Activated CD4-positive, CD25-positive, alpha-beta regulatory T cell treated with anti-CD3 and anti-CD28 coated beads, Interleukin-2, amount 50 U/mL, for 24 hours (primary cell): ENCODE data around the gene POGLUT3.
A peak's percentile ranks its signal among the peaks of the same experiment; 100 is the strongest.

ENCODE experiments used
- ATAC-seq, 2 donors: fragments of 150-1000 bp; cut with Tn5 transposase; one replicate each; pipeline ENCODE4 v1.10.0; 2021; ENCODE audit warnings: mild to moderate bottlenecking in 1 of 2, moderate library complexity in 1 of 2

Gene POGLUT3

DNA sequence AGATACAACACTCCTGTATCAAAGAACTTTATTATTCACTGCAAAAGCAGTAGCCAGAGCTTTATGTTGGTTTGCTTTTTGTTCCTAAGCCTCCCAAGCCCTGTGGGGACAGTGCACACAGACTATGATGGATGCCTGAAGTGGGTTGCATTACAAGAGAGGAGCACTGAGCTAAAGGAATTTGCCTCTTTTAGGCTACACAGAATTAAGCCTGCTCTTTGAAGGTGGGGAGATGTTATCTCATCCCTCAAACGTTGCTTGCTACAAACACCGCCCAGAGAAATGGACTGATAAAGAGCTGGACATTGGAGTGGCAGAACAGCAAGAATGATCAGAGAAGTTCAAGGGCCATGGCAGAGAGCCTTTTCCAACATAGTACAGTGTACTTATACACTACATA, 2.5 kb upstream of the POGLUT3 start:
- ATAC-seq = no peak

DNA sequence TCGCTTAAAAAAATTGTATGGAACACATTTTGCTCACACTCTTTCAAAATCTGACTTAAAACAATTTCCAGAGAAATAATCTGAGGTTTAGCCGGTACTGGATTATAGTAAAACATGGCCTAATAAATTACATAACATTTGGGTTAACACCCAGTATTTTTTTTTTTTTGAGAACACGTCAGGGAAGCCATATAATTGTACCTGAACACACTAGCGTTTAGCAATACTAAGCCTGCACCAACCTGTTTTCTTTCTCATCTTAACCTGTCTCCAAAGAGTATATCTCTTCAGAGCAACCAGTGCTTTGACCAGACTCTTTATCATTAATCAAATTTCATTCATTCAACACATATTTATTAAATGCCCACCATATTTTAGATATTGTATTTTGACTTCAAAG, 2.0 kb upstream of the POGLUT3 start:
- no peak for ATAC-seq

DNA sequence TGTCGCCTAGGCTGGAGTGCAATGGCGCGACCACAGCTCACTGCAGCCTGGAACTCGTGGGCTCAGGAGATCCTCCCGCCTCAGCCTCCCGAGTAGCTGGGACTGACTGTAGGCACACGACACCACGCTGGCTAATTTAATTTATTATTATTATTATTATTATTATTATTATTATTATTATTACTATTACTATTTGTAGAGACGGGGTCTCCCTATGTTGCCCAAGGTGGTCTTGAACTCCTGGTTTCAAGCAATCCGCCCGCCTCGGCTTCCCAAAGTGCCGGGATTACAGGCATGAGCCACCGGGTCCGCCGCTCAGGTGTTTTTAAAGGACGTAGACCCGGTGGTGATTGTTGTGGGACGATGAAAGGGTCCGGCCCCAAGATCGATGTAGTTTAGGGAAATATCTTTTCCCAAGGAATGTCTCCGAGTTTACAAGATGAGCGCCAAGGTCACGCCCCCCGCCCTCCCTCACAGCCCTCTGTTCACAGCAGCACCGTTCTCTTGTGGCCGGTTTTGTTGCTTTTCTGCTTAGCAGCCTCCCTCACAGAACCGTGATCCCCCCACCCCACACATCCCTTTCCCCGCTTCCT, 728 bp upstream of the POGLUT3 start:
- no peak for ATAC-seq

DNA sequence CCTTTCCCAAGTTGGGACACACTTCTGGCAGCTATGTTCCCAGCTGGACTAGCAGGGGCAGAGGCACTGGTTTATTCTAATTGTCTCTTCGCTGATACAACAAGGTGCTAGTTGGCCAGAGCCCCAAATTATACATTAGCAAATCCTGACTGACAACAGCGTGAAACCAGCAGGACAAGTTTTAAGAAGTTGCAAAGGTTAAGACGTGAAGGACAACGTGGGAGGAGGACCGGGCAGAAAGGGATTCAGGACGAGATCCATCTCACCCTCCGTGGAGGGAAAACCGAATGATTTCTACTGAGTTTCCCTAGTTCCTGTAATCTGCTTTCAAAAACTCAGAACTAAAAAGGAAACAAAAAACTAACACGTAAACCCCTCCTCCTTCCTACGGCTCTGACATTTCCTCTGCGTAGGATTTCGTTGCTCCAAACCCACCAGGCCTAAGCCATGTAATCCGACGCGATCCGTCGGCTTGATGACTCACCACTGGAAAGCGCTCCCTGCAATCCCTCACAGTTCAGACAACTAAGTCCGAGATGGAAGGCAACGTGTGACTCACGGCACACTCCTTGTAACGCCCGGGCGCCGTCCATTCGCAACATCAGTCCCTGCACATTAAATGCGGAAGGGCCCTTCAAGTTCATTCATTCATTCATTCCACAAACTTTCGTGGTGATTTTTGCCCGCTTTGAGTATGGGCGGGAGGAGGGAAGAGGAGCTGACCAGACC, 703 bp downstream of the POGLUT3 start:
- ATAC-seq = peak; percentile 78 to 85

DNA sequence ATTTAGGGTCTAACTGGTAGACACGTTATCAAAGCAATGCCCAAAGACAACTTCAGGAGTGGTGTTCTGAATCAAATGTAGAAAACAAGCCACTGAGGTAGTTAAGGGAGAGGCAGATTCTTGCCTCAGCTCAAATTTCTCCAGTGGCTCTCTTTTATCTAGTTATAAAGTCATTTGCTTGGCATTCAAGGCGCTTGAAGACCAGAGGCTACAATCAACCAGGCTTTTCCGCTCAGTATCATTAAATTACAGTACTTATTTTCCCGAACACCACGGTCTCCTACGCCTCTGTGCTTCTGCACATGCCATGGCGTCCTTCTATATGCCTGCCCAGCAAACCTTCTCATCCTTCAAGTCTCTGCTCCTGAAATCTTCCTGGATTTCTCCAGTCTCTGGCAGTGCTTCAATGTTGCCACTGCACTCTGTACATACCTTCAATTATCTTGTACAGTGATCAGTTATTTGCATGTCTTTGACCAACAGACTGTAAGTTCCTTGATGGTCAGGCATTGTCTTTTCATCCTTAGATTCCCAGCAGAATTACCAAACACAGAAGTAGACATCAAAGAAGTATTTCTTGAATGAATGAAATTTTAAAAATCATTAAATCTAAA, 1.4 kb downstream of the POGLUT3 start:
- ATAC-seq = no peak

DNA sequence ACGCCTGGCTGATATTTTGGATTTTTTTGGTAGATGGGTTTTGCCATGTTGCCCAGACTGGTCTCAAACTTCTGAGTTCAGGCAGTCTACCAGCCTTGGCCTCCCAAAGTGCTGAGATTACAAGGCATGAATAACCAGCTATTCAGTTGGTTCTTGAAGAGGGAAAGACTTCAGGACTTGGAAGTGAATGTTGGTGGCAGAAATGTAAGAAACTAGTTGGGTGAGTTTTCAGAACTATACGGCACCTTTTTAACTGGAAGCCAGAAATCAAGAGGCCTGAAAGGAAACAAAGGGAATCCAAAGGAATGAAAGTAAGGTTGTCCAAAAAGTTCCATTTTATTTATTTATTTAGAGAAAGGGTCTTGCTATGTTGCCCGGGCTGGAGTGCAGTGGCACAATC, 2.9 kb downstream of the POGLUT3 start:
- ATAC-seq = no peak

DNA sequence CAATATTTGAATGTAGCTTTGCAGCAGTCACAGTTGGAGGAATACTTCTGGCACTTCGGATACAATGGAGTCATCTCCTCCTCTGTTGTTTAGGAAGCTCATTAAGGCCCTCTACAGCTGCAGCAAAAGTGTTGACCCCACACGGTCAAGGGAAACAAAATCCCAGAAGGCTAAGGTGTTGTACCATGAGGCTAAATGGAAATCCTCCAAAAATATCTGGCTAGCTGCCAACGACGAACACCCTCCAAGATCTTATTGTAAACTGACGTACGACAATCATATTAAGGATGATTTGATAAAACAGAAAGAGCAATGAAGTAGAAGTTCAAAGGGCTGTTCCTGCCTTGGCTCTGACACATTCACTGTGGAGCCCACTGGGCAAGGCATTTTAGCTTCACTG, 4.0 kb downstream of the POGLUT3 start:
- ATAC-seq = no peak

DNA sequence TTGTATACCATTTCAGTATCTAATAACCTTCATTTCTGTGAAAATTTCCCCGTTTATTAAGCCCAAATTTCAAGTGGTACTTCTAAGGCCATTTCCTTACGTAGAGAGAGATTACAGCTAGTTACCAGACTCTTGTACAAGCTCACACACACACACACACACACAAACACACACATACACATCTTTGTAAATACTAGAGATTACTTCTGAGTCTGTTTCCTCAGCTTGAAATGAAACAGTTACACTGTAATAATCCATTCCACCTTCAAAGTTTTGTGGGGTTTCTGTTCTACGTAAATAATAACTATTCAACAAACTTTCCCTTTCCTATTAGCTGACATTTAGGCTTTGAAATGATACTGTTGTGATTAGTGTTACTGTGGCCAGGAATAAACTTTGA, 6.2 kb downstream of the POGLUT3 start:
- no peak for ATAC-seq

DNA sequence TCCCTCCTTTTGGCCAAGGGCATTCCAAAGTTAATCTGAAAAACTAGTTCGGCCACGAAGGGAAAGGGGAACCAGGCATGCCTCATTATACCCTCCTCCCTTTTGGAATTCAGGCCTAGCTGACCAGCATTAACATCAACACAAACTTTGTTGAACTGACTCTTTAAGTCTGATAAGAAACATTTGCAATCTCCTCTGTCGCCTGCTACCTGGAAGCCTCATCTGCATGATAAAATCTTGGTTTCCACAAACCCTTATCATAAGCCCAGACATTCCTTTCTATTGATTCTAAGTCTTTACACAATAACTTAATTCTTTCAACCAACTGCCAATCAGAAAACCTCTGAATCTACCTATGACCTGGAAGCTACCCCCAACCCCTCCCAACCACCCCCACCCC, 11.4 kb downstream of the POGLUT3 start:
- no peak for ATAC-seq

DNA sequence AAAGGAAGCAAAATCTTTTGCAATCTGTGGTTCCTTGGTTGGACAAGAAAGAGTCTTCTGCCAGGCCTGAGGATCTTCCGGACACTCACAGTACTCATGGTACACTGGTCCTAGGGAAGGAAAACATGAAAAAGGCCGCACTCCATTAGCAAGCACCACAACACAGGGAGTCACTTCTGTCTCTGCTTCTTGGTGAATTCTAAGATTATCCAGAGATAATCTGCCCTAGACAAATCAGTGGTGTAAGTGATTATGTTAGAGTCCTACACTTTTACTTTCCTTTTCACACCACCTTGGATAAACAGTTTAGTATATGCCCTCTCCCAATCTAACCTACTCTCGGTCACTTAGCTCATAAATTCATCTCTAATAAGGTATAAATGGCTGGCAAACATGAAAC, 11.9 kb downstream of the POGLUT3 start:
- no peak for ATAC-seq

DNA sequence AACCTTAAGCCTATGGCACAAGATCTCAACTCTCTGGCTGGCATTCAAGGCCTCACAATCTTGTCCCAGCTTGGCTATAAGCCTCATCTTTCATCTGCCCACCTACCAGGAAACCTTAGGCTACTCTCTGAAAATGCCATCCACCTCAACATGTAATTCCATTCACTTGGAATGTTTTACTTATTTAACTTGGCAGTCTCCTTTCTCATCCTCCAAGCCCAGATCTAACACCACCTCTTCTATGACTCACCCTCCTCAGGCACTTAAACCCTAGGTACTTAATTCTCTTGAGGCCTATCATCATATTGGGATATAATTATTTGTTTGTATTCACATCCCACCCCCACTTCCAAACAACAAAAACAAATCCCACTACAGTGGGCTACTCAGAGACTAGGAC, 15.0 kb downstream of the POGLUT3 start:
- ATAC-seq = no peak

DNA sequence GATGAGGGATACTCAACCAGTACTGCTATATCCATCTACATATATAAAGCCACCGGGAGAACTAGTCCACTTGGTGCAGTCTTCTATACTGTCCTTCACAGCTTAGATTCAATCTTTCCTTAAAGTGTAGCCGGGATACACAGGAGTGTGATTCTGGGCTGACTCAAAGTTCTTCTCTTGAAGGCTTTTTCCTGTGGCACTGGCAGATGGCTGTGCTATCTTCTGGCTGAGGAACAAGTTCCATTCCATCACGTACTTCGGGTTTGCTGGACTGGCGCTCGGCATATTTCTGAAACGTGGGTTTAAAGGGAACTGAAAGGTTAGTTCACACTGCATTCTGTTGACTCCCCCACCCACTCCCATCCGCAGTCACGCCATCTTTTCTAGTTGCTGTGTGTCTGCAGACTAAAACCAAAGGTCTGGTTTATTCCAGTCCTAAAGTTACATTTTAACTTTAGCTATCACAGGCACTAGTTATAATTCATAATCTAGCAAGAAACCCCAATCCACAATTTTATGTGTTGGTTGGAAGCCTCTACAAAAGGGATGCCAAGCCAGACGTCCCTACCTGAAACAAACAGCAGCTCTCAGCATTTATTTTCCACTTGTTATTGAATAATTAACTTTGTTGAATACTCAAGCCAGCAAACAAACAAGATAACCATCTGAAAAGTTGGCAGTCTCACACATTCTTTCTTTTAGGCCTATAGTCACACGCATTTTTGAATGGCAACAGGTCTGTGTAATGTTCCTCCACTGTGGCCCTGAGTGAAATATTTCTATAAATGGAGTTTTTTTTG, 23.3 kb downstream of the POGLUT3 start:
- ATAC-seq = no peak

DNA sequence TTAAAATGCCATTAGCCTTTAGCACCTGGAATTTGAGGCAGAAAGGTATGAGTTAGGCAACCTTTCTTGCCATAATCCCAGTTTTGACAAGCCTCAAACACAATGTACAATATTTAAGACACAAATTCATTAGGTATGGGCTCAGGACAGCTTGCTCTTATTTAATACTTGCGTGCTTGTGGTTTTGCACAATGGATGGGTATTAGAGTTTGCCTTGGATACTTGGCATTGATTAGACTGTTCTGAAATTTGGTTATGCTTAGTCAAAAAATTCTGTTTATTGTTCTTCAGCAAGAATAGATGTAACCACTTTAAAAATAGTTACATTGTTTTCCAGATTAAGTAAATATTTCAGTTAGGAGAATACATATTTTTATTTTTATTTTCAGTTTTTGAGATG, 25.5 kb downstream of the POGLUT3 start:
- ATAC-seq = no peak

DNA sequence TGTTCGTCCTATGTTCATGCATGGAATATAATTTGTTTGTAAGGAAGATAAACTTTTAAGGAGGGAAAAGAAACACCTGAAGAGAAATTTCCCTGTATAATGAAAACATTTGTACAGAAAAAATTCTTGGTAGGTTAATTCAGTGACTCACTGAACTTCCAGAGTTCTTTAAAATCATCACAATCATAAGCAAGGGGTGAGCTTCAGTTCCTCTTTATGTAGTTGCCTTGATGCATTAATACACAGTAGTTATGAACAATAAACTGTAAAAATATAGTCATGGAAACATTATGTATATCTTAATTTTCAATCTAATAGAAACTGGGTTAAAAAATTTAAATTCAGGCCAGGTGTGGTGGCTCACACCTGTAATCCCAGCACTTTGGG, 29.7 kb downstream of the POGLUT3 start:
- ATAC-seq = no peak

DNA sequence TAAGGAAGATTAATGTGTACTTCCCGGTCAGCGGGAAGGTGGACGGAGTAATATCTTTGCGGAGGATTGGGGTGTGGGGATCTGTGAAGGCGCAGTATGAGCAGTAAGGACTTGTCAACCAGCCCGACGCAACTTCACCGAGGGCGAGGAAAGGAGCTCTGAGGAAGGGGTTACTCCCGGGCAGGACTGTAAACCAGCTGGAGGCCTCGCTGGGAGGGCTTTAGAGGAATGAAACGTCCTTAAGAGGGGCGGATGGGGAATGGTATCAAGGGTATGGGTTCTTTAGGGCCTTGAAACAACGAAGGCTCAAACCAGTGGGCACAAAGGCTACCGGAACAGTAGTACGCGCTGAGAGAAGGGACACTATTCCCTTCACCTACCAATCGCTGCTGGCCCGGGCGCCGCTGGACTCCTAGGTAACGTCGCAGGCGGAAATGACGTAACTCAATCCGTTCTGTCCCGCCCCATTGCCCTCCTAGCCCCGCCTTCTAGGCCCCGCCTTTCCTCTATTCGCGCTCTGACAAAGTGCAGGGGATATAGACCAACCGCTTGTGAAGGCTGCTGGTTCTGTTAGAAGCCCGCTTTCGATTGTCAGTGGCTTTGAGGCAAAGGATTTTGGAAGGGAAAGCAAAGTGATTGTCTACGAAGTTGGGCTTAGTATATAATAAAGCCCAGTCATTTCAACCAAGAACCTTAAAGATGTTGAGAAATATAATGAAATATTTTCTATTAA, 30.9 kb downstream of the POGLUT3 start, which contains the start of gene C11orf65:
C11orf65 (minus strand) TSS at position 439 of the 733 bp plus-strand sequence. CDS start 5,970 bp downstream, outside the sequence.
- ATAC-seq = peak; percentile 99

DNA sequence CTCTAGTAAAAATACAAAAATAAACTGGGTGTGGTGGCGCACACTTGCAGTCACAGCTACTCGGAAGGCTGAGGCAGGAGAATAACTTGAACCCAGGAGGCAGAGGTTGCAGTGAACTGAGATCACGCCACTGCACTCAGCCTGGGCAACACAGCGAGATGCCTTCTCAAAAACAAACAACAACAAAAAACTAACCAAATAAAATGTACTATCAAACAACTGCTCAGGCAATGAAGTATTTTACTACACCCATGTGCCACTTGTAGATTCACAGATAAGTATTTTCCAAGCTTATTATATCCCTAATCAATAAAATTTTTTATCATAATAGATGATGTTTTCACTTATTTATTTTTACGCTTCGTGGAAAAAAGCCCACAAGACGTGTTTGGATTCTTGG, 31.8 kb downstream of the POGLUT3 start:
- no peak for ATAC-seq

DNA sequence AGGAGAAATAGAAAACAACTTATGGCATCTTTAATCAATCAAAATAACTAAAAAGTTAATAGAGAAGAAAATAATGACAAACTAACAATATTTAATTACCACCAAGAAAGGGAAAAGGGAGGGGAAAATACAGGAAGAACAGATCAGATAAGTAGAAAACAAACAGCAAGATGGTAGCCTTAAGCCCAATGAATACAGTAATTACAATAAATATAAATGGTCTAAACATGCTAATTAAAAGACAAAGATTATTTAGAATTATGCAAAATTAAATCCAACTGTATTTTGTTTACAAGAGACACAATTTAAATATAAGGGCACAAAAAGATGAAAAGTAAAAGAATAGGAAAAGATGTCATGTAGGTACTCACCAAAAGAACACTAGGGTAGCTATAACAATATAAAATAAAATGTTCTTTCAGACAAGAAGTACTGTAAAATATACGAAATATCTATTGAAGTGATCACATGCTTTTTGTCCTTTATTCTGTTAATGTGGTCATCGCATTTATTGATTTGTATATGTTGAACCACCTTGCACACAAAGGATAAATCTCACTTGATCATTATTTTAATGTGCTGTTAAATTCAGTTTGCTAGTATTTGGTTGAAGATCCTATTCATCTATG, 44.9 kb downstream of the POGLUT3 start:
- ATAC-seq = no peak
